Measurements from ENCODE around the gene PTF1A. TPM values are rescaled to one million over a fixed set of nuclear protein-coding genes. Genes with fewer than 3 reads are reported as not detected.

PTF1A gene
- total and polyA plus RNA-seq, 10 donors, result not detected

DNA sequence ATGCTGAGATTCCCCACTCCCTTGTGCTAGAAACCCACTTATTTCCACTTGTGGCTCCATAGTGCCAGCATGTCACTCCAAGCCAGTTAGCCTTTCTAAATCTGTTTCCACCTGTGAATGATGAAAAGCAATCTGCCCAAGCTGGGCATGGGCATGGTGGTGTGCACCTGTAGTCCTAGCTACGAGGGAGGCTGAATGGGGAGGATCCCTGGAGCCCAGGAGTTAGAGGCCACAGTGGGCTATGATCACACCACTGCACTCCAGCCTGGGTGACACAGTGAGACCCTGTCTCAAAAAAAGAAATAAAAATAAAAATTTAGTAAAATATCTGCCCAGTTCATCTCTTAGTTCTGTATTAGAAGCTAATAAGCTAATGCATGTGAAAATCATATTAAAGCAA is 5.0 kb upstream of the PTF1A start:
- H3K9me3 ChIP-seq, result no peaks in the 10 kb centered on the region

GRCh38 chr10:23189024-23189423 is 3.1 kb upstream of the PTF1A start:
- Histone ChIP-seq H3K27me3 (replicated peaks in 1 of 7) (peaks cover 0 to 100% (median 42%) of the 10 kb centered on the region in 7 donors), H3K4me1 (peaks cover 0 to 24% (median 11%) of the 10 kb centered on the region in 6 donors), H3K27ac (no peak overlapping the region), H3K4me3 (no peak overlapping the region), H3K9me3 (no peaks in the 10 kb centered on the region), H3K36me3 (no peaks in the 10 kb centered on the region)
- TF ChIP-seq, protein P1, sequence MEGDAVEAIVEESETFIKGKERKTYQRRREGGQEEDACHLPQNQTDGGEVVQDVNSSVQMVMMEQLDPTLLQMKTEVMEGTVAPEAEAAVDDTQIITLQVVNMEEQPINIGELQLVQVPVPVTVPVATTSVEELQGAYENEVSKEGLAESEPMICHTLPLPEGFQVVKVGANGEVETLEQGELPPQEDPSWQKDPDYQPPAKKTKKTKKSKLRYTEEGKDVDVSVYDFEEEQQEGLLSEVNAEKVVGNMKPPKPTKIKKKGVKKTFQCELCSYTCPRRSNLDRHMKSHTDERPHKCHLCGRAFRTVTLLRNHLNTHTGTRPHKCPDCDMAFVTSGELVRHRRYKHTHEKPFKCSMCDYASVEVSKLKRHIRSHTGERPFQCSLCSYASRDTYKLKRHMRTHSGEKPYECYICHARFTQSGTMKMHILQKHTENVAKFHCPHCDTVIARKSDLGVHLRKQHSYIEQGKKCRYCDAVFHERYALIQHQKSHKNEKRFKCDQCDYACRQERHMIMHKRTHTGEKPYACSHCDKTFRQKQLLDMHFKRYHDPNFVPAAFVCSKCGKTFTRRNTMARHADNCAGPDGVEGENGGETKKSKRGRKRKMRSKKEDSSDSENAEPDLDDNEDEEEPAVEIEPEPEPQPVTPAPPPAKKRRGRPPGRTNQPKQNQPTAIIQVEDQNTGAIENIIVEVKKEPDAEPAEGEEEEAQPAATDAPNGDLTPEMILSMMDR (IDR thresholded peaks at IDR 0.05 in 8 of 11, conservative IDR thresholded peaks at IDR 0.05 in 3 of 11), result no peak
- no peak for TF ChIP-seq POLR2AphosphoS5 (IDR thresholded peaks at IDR 0.05)
- TF ChIP-seq POLR2A (IDR thresholded peaks at IDR 0.05), result no peak
- intact Hi-C loops (cut with DNase I; ENCODE audit: low total_unique reads), result no loop called here
- no peak for DNase-seq
- 10 to 25% (median 16%) methylated on average over 5 of the region's 5 CpGs for WGBS, 5 donors

More for the DNA sequence above, 5.0 kb upstream of the PTF1A start:
- no peaks in the 10 kb centered on the region for H3K36me3 ChIP-seq
- intact Hi-C loops (cut with DNase I; ENCODE audit: low total_unique reads), result no loop called here
- no peak for DNase-seq
- 47 to 85% (median 71%) methylated on average over 1 of the region's 1 CpG for WGBS, 5 donors
- TF ChIP-seq POLR2AphosphoS5 (IDR thresholded peaks at IDR 0.05) (no peak), POLR2A (IDR thresholded peaks at IDR 0.05) (no peak)
- TF ChIP-seq, protein P1 (IDR thresholded peaks at IDR 0.05 in 8 of 11, conservative IDR thresholded peaks at IDR 0.05 in 3 of 11), result no peak
- no peak overlapping the region for H3K4me3 ChIP-seq
- peaks cover 0 to 16% (median 6%) of the 10 kb centered on the region in 6 donors for H3K4me1 ChIP-seq
- peaks cover 0 to 97% (median 25%) of the 10 kb centered on the region in 7 donors for H3K27me3 ChIP-seq (replicated peaks in 1 of 7)
- H3K27ac ChIP-seq, result no peak overlapping the region

GRCh38 chr10:23190872-23191763 is 994 bp upstream of the PTF1A start:
- DNase-seq, result no peak
- no peaks in the 10 kb centered on the region for H3K9me3 ChIP-seq
- H3K36me3 ChIP-seq, result no peaks in the 10 kb centered on the region
- H3K4me3 ChIP-seq, result peak overlapping the region in 3 of 8 donors; percentile 6 to 42 (median 17)
- 3 to 7% (median 5%) methylated on average over 26 to 36 of the region's 36 CpGs for WGBS, 5 donors
- peaks cover 0 to 32% (median 16%) of the 10 kb centered on the region in 6 donors for H3K4me1 ChIP-seq
- no peak overlapping the region for H3K27ac ChIP-seq
- TF ChIP-seq, protein P1 (IDR thresholded peaks at IDR 0.05 in 8 of 11, conservative IDR thresholded peaks at IDR 0.05 in 3 of 11), result no peak
- TF ChIP-seq POLR2AphosphoS5 (IDR thresholded peaks at IDR 0.05), result no peak
- no peak for TF ChIP-seq POLR2A (IDR thresholded peaks at IDR 0.05)
- peaks cover 4 to 100% (median 62%) of the 10 kb centered on the region in 7 donors for H3K27me3 ChIP-seq (replicated peaks in 1 of 7)
- intact Hi-C loops (cut with DNase I; ENCODE audit: low total_unique reads), result no loop called here

Measured in spleen (tissue), 11 donors.